ENCODE data around the gene GASK1A. TPM values are rescaled to one million over a fixed set of nuclear protein-coding genes. Genes with fewer than 3 reads are reported as not detected.

Gene GASK1A
- total RNA-seq = 10 to 100 TPM in 1 of 2 donors, 1 to 10 TPM in 1; 8.8 to 16.8 TPM

GRCh38 chr3:42979044-42979972, at the start of gene GASK1A:
TSS of gene GASK1A (plus strand) at chr3:42979311. CDS start at chr3:42979643, 332 bp downstream.
- Histone ChIP-seq H3K27ac (peak within 1 kb of the TSS in 3 of 4 donors; percentile 16 to 57 (median 37)), H3K36me3 (replicated peaks in 1 of 2; ENCODE audit: insufficient read depth in 1 of 2, low read depth in 2 of 2) (no peaks in the 10 kb centered on the region), H3K27me3 (no peaks in the 10 kb centered on the region), H3K4me3 (peak within 1 kb of the TSS; percentile 31 to 77), H3K9me3 (peaks cover 0 to 2% (median 0%) of the 10 kb centered on the region in 3 donors), H3K4me1 (peaks cover 7% of the 10 kb centered on the region)
- peak; percentile 69 for ATAC-seq
- 2 to 12% methylated on average over 18 to 77 of the region's 80 CpGs for WGBS, 2 donors
- intact Hi-C loops (cut with DNase I) = no loop called here
- peak in 2 of 3 donors; percentile 21 to 24 for TF ChIP-seq POLR2A (IDR thresholded peaks at IDR 0.05)
- TF ChIP-seq, protein P1, sequence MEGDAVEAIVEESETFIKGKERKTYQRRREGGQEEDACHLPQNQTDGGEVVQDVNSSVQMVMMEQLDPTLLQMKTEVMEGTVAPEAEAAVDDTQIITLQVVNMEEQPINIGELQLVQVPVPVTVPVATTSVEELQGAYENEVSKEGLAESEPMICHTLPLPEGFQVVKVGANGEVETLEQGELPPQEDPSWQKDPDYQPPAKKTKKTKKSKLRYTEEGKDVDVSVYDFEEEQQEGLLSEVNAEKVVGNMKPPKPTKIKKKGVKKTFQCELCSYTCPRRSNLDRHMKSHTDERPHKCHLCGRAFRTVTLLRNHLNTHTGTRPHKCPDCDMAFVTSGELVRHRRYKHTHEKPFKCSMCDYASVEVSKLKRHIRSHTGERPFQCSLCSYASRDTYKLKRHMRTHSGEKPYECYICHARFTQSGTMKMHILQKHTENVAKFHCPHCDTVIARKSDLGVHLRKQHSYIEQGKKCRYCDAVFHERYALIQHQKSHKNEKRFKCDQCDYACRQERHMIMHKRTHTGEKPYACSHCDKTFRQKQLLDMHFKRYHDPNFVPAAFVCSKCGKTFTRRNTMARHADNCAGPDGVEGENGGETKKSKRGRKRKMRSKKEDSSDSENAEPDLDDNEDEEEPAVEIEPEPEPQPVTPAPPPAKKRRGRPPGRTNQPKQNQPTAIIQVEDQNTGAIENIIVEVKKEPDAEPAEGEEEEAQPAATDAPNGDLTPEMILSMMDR (IDR thresholded peaks at IDR 0.05) = peak in 1 of 7 experiments; percentile 4
- peak; percentile 47 to 66 (median 53) for DNase-seq

DNA sequence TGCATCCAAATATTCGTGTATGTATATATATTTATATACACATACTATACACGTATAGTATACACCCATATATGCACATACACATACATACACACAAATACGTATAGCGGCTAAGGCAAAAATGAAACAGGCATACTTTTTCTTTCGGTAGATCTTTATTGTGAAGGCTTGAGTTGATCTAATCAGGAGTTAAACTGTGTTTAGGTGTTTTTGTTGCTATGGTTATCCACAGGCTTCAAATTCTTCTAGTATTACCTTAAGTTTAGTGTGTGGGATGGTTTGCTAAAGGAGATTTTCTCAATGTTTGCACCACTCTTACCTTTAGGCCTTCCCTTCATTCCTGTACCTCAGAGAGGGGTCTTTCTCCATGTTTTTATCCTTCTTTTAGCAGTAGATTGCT, 45.0 kb upstream of the GASK1A start:
- DNase-seq = no peak
- Histone ChIP-seq H3K4me1 (no peaks in the 10 kb centered on the region), H3K36me3 (replicated peaks in 1 of 2; ENCODE audit: insufficient read depth in 1 of 2, low read depth in 2 of 2) (no peaks in the 10 kb centered on the region), H3K9me3 (no peaks in the 10 kb centered on the region), H3K27ac (no peak overlapping the region), H3K4me3 (no peak overlapping the region), H3K27me3 (no peaks in the 10 kb centered on the region)
- 78 to 83% methylated on average over 5 of the region's 5 CpGs for WGBS, 2 donors
- ATAC-seq = no peak
- TF ChIP-seq POLR2A (IDR thresholded peaks at IDR 0.05) = no peak
- TF ChIP-seq, protein P1 (IDR thresholded peaks at IDR 0.05) = no peak
- intact Hi-C loops (cut with DNase I) = no loop called here

- Histone ChIP-seq H3K27me3 (no peaks in the 10 kb centered on the region), H3K9me3 (no peaks in the 10 kb centered on the region), H3K27ac (no peak overlapping the region), H3K4me3 (no peak overlapping the region), H3K4me1 (no peaks in the 10 kb centered on the region), H3K36me3 (replicated peaks in 1 of 2; ENCODE audit: insufficient read depth in 1 of 2, low read depth in 2 of 2) (no peaks in the 10 kb centered on the region)
- WGBS, 2 donors = 30 to 46% methylated on average over 2 of the region's 2 CpGs
- no peak for ATAC-seq
- DNase-seq = no peak
- intact Hi-C loops (cut with DNase I) = no loop called here
- TF ChIP-seq POLR2A (IDR thresholded peaks at IDR 0.05) = no peak
- TF ChIP-seq, protein P1 (IDR thresholded peaks at IDR 0.05) = no peak
Measured at GRCh38 chr3:42934910-42935309, 44.2 kb upstream of the GASK1A start.

DNA sequence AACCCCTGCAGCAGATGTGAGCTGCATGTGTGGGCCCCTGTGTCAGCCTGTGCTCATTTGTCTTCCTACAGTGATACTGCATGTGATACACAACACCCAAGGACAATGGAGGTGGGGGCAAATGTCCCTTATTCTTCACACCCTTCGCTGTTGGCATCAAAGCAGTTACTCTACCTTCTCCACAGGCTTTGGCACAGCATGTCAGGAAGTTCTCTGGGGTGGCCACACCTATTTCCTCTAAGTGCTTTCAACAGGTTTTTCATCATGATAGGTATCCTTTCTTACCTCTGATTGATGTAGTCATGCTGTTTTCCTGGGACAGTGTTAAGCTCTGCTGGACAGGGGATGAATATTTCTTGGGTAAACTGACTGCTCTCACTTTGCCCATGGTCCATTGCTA, 43.6 kb upstream of the GASK1A start:
- WGBS, 2 donors = 80 to 89% methylated on average over 1 of the region's 1 CpG
- Histone ChIP-seq H3K27me3 (no peaks in the 10 kb centered on the region), H3K4me3 (no peak overlapping the region), H3K27ac (no peak overlapping the region), H3K9me3 (no peaks in the 10 kb centered on the region), H3K4me1 (no peaks in the 10 kb centered on the region), H3K36me3 (replicated peaks in 1 of 2; ENCODE audit: insufficient read depth in 1 of 2, low read depth in 2 of 2) (no peaks in the 10 kb centered on the region)
- ATAC-seq (no peak), DNase-seq (no peak)
- no peak for TF ChIP-seq POLR2A (IDR thresholded peaks at IDR 0.05)
- TF ChIP-seq, protein P1 (IDR thresholded peaks at IDR 0.05) = no peak
- intact Hi-C loops (cut with DNase I) = no loop called here

Data from body of pancreas (tissue), 4 donors.